Motor neuron (in vitro differentiated cells): ENCODE results near the gene FGGY. TPM values are rescaled to one million over a fixed set of nuclear protein-coding genes. Genes with fewer than 3 reads are reported as not detected.
A peak's percentile ranks its signal among the peaks of the same experiment; 100 is the strongest.
"Not testable (repeated sequence)": the region's sequence is repeated elsewhere in the genome, so short reads cannot be mapped to it uniquely, and the experiment has no call there.

Experiments used
- ATAC-seq, 8 experiments: fragments of 200-7000 bp; cut with Tn5 transposase; replicated peaks in 6 of 8; 2 replicates each; pipeline ENCODE4 v1.8.0; 2021; ENCODE audit warnings: mild to moderate bottlenecking in 8 of 8, moderate library complexity in 8 of 8
- H3K27ac ChIP-seq, 2 donors: fragments of 250-450 bp; sonication (Bioruptor Pico); 2 replicates each; pipeline ENCODE4 v1.9.0; 2021; ENCODE audit warnings: antibody characterized with exemption in 2 of 2, mild to moderate bottlenecking in 2 of 2, moderate library complexity in 1 of 2
- H3K4me1 ChIP-seq, 2 donors: fragments of 250-450 bp; sonication (Bioruptor Pico); replicated peaks in 1 of 2; 2 replicates each; pipeline ENCODE4 v1.6.1; 2021; ENCODE audit warnings: antibody characterized with exemption in 2 of 2, mild to moderate bottlenecking in 2 of 2, moderate library complexity in 1 of 2
- H3K4me3 ChIP-seq, 5 donors: fragments of 250-450 bp; sonication (Bioruptor Pico); 2 replicates each; pipeline ENCODE4 v1.9.0; 2021; ENCODE audit warnings: antibody characterized with exemption in 5 of 5, mild to moderate bottlenecking in 5 of 5, moderate library complexity in 4 of 5
- WGBS, 10 experiments: fragments of 450-650 bp; shearing (Covaris generic); methylation state at CpG; one replicate each; pipeline ENCODE4 v1.0.0; 2022; 5-methylcytosine and 5-hydroxymethylcytosine counted together
- in situ Hi-C, 9 experiments: fragments of 400-800 bp; cut with MboI; loops; one replicate each; pipeline ENCODE4 v1.15.0; 2021; ENCODE audit warnings: low sequenced_read_pairs in 9 of 9, low pct_unique_long_range_greater_than_20kb in 2 of 9; ENCODE audit not compliant: unreplicated experiment in 9 of 9
- total RNA-seq, 8 experiments: library from RNA; unstranded; fragments of 300-600 nt; gene quantifications; 2 replicates each; pipeline versions ENCODE4 v1.2.3 to v1.2.4, GENCODE V29; 2022

The FGGY gene
- total RNA-seq, 8 experiments from 2014 or later, result 8.4 to 33.0 (median 18.6) TPM

GRCh38 chr1:59486615-59487014 is 189.7 kb downstream of the FGGY start:
- in situ Hi-C loops, result no loop called here
- H3K4me3 ChIP-seq, result no peak overlapping the region
- 90 to 100% (median 100%) methylated on average over 1 to 2 of the region's 2 CpGs; no CpG with 5 or more reads in 4 of the 10 experiments for WGBS, 10 experiments
- ATAC-seq, result no peak
- H3K4me1 ChIP-seq, result peaks cover 9 to 26% of the 10 kb centered on the region in 2 donors
- no peak overlapping the region for H3K27ac ChIP-seq

- ATAC-seq, result peak in 3 of 8 experiments; percentile 58 to 94 (median 80)
- in situ Hi-C loops, result no loop called here
- peaks cover 4 to 18% of the 10 kb centered on the region in 2 donors for H3K4me1 ChIP-seq
- WGBS, 10 experiments, result 0 to 100% (median 80%) methylated on average over 1 to 2 of the region's 2 CpGs; no CpG with 5 or more reads in 5 of the 10 experiments
- H3K4me3 ChIP-seq, result no peak overlapping the region
- H3K27ac ChIP-seq, result no peak overlapping the region
Measured at GRCh38 chr1:59487335-59488031, 190.6 kb downstream of the FGGY start.

- Histone ChIP-seq H3K27ac (no peak overlapping the region), H3K4me1 (no peaks in the 10 kb centered on the region), H3K4me3 (no peak overlapping the region)
- no peak for ATAC-seq
- in situ Hi-C loops, result no loop called here
- 11 to 80% (median 72%) methylated on average over 1 of the region's 1 CpG; no CpG with 5 or more reads in 2 of the 10 experiments for WGBS, 10 experiments
Measured at GRCh38 chr1:59492500-59492899, 195.6 kb downstream of the FGGY start.

GRCh38 chr1:59494145-59494833 is 197.4 kb downstream of the FGGY start:
- ATAC-seq, result peak in 3 of 8 experiments; percentile 56 to 98 (median 97)
- Histone ChIP-seq H3K4me3 (no peak overlapping the region), H3K27ac (no peak overlapping the region), H3K4me1 (no peaks in the 10 kb centered on the region)
- in situ Hi-C loops, result no loop called here

- 87 to 100% (median 95%) methylated on average over 1 to 2 of the region's 2 CpGs for WGBS, 10 experiments
- H3K4me1 ChIP-seq, result peaks cover 9 to 14% of the 10 kb centered on the region in 2 donors
- in situ Hi-C loops, ATAC-seq, H3K27ac ChIP-seq, H3K4me3 ChIP-seq: not testable (repeated sequence)
Measured at GRCh38 chr1:59496156-59496555, 199.3 kb downstream of the FGGY start.

GRCh38 chr1:59497616-59498015 is 200.7 kb downstream of the FGGY start:
- no peak for ATAC-seq
- Histone ChIP-seq H3K27ac (no peak overlapping the region), H3K4me3 (no peak overlapping the region), H3K4me1 (peaks cover 9 to 17% of the 10 kb centered on the region in 2 donors)
- in situ Hi-C loops, result no loop called here
- 90 to 100% (median 96%) methylated on average over 1 to 7 of the region's 7 CpGs; no CpG with 5 or more reads in 2 of the 10 experiments for WGBS, 10 experiments

- Histone ChIP-seq H3K4me1 (peaks cover 9 to 17% of the 10 kb centered on the region in 2 donors), H3K27ac (no peak overlapping the region), H3K4me3 (no peak overlapping the region)
- in situ Hi-C loops, result no loop called here
- ATAC-seq, result peak in 4 of 8 experiments; percentile 21 to 84 (median 46)
- 0 to 84% (median 69%) methylated on average over 1 to 4 of the region's 4 CpGs; no CpG with 5 or more reads in 3 of the 10 experiments for WGBS, 10 experiments
Measured at GRCh38 chr1:59498640-59499039, 201.7 kb downstream of the FGGY start.

- in situ Hi-C loops, result no loop called here
- H3K4me3 ChIP-seq, result no peak overlapping the region
- H3K4me1 ChIP-seq, result peaks cover 14 to 22% of the 10 kb centered on the region in 2 donors
- 79 to 100% (median 94%) methylated on average over 1 to 5 of the region's 5 CpGs for WGBS, 10 experiments
- no peak overlapping the region for H3K27ac ChIP-seq
- ATAC-seq, result peak in 3 of 8 experiments; percentile 35 to 40 (median 36)
Measured at GRCh38 chr1:59499273-59499942, 202.5 kb downstream of the FGGY start.

- in situ Hi-C loops, result no loop called here
- 50 to 79% (median 59%) methylated on average over 2 to 4 of the region's 4 CpGs for WGBS, 10 experiments
- H3K27ac ChIP-seq, result no peak overlapping the region
Measured at GRCh38 chr1:59499943-59500569, 203.2 kb downstream of the FGGY start.

GRCh38 chr1:59500950-59501742 is 204.3 kb downstream of the FGGY start:
- no peak overlapping the region for H3K4me3 ChIP-seq
- in situ Hi-C loops, result no loop called here
- H3K4me1 ChIP-seq, result peaks cover 28 to 38% of the 10 kb centered on the region in 2 donors
- 44 to 82% (median 59%) methylated on average over 1 to 4 of the region's 4 CpGs for WGBS, 10 experiments
- no peak for ATAC-seq
- H3K27ac ChIP-seq, result no peak overlapping the region

More at GRCh38 chr1:59499943-59500569, 203.2 kb downstream of the FGGY start:
- H3K4me1 ChIP-seq, result peaks cover 18 to 27% of the 10 kb centered on the region in 2 donors
- H3K4me3 ChIP-seq, result no peak overlapping the region
- peak in 1 of 8 experiments; percentile 53 for ATAC-seq

GRCh38 chr1:59502009-59502691 is 205.3 kb downstream of the FGGY start:
- 65 to 100% (median 90%) methylated on average over 2 to 4 of the region's 4 CpGs; no CpG with 5 or more reads in 2 of the 10 experiments for WGBS, 10 experiments

GRCh38 chr1:59504276-59504675 is 207.4 kb downstream of the FGGY start:
- Histone ChIP-seq H3K27ac (no peak overlapping the region), H3K4me1 (peaks cover 31 to 41% of the 10 kb centered on the region in 2 donors), H3K4me3 (no peak overlapping the region)
- WGBS, 10 experiments, result 38 to 89% (median 71%) methylated on average over 1 to 3 of the region's 3 CpGs; no CpG with 5 or more reads in 1 of the 10 experiments
- ATAC-seq, result no peak
- in situ Hi-C loops, result no loop called here

More at GRCh38 chr1:59502009-59502691, 205.3 kb downstream of the FGGY start:
- no peak overlapping the region for H3K27ac ChIP-seq
- ATAC-seq, result no peak
- peaks cover 31 to 41% of the 10 kb centered on the region in 2 donors for H3K4me1 ChIP-seq
- no peak overlapping the region for H3K4me3 ChIP-seq
- in situ Hi-C loops, result no loop called here
